ENCODE measurements around the gene DENND1A.

Gene DENND1A

GRCh38 chr9:123419091-123419490 is 510.8 kb downstream of the DENND1A start:
- DNase-seq, result no peak

DNA sequence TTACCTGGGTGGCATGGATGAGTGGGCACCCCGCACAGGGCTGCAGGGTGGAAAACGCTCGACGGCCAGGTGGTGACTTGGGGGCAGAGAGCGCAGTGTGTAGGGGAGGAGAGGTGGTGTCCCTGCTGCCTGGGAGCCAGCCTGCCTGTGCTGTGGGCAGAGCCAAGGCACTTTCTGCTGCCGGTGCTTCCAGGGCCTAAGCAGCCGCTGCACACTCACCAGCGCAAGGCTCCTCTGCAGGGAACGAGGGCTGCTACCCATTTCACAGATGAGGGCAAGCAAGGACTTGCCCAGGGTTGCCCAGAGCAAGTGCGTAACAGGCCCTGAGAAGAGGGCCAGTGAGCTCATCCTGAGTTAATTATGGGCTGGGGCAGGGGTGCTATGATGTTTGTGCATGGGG is 511.4 kb downstream of the DENND1A start:
- DNase-seq, result no peak

DNA sequence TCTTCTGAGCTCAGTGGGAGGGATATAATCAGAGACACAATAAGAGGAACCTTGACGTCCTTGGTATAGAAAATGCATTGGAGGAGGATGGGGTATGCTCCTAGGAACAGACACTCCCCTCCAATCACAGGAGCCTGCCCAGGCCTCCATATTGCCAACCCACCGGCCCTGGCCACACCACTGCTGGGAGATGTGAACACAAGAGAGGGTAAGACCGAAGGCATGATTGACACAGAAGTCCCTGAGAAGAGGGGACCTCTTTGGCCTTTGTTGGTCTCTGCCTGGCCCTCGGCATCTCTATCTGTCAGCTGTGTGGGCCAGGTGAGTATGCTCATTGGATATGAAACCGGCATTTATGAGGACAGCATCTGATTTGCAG is 511.9 kb downstream of the DENND1A start:
- DNase-seq, result no peak

DNA sequence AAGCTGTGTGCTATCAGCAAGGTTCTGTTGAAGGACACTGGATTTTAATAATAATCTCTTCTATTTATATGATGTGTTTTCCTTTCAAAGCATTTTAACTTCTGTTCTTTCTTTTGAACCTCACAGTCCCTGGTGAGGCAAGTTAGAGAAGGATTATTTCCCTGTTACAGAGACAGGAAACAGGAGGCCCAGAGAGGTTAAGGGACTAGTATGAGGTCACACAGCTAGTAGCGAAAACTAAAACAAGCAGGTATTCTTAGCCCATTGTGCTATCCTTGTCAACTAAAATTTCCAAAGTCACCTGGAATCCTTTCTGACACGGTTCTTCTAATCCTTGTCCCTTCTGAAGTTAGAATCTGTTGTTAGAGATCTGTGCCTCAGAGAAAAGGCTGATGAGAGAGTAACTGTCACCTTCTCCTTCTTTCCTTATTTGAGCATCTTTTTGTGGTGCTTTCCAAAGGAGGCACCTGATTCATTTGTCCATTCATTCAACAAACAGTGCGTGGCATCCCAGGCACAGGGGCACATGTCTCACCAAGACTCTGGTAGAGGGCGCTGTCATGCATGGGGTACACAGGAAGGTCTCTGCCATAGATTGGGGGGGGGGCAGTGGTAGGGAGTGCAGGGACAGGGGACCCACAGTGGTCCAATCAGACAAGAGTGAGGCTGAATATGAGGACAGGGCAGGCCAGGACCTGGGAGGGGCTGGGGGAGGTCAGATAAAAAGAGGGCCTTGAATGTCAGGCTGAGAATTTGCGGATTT is 512.5 kb downstream of the DENND1A start:
- DNase-seq, result no peak

DNA sequence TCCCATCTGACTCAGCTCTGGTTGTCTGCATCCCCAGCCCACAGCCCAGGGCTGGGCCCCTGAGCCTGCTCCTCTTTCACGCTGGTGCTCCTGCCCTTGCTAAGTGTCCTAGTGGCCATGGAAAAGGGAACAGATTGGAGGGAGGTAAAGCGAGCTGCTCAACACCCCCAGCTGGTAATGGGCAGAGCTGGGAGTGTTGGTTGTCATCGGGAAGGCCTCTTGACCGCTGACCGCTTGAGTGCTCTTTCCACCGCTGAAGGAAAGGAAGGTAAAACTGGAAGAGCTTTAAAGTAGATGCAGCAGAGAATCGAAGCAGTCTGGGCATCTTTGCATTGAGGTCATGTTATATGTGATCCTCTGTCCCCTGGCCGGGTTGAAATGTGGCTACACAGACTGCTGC is 513.8 kb downstream of the DENND1A start:
- no peak for DNase-seq

DNA sequence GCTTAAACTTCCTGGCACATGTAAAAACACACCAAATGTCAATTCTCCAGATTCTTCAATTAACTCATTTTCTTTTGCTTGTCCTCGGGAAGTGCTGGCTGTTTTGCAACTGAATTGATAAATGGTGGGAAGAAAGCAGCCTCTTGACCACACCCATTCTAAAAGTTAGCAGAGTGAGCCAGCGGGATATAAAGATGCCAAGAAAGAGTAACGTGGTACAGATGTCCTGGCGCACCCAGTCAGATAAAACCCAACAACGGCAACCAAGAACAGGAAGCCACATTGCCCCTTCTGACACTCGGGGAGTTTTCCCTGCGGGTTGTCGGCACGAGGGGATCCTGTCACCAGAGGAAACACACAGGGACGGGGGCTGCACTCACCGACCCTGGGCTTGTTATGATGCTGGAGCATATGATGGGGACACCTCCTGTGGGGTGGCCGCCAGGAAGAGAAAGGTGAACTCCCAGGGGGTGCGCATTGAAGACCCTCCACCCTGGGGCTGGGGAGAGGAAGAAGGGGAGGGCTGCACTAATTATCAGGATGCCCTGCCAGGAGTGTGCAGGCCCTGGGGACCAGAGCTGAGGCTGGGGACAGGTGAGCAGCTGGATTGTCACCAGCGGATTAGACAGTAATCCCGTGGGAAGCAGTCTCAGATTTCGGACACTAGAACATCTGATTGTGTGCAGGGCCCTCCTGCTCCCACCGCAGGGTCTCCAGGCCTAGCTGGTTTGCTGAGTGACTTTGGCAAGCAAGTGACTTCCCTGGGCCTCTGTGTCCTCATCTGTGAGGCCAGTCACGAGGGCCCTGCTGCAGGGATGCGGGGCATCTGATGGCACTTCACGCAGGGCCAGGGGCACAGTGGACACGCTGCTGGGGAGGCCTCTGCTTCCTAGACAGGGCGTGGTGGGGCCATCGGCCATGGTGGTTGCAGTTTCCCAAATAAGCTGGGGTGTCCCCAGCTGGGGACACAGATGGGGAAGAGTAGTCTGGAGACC is 514.7 kb downstream of the DENND1A start:
- no peak for DNase-seq

GRCh38 chr9:123414204-123414603 is 515.7 kb downstream of the DENND1A start:
- no peak for DNase-seq

DNA sequence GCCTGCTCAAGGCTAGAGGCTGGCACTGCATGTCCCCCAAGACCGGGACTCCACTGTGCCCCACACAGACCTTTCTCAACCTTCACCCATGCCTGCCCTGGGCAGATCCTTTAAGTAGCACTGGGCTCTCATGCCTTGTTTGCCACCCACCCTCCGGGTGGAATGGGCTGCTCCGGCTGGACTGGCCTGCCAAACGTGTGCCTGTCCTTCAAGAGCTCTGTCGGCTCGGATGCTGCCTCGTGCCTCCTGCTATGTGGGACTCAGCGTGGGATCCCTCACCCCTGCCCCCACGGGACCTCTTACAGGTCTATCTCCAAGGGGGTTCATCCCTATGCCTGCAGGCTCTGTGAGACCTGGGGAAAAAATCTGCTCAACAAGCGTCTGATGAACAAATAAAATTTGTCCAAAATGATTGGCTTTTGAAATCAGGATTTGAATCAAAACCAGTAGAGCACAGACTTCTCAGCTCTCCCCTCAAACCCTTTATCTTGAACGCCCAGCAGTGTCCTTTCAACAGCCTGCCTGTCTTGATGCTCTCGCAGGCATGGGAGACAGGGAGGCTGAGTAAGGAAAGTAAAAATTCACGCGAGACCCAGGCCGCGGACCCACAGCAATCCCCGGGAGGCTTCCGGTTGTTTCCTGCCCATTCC is 517.6 kb downstream of the DENND1A start:
- no peak for DNase-seq

DNA sequence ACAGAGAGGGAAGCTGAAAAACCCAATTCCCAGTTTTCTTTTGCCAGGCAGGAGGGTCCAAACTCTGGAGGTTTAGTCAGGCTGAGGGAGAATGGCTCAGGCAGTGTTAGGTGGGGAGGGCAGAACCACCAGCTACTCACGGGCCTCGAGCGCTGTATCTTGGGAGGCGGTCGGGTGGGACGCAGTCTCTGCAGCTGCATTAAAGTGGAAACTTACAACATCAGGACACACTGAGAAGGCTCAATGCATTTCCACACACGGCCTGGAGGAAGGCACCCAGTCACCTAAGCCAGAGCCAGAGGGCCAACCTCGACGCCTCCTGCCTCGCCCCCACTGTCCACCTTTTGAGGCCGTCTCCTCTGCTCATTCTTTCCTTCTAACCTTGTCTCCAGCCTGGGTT is 518.3 kb downstream of the DENND1A start:
- DNase-seq, result no peak

DNA sequence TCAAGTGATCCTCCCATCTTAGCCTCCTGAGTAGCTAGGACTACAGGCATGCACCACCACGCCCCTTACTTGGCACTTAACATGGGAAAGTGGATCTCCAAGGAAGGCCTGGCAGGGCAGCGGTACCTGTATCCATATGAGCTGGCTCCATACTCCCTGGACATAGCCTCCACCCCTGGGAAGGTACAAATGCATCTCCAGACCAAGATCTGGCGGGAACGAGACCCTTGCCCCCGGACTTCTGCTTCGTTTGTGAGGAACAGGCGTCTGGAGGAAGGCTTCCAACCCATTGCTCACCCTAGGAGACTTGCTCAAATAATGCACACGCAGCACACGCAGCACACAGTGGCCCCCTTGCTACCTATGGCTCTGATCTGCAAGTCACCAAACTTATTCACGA is 518.7 kb downstream of the DENND1A start:
- no peak for DNase-seq

GRCh38 chr9:123410281-123410910 is 519.5 kb downstream of the DENND1A start:
- DNase-seq, result no peak

DNA sequence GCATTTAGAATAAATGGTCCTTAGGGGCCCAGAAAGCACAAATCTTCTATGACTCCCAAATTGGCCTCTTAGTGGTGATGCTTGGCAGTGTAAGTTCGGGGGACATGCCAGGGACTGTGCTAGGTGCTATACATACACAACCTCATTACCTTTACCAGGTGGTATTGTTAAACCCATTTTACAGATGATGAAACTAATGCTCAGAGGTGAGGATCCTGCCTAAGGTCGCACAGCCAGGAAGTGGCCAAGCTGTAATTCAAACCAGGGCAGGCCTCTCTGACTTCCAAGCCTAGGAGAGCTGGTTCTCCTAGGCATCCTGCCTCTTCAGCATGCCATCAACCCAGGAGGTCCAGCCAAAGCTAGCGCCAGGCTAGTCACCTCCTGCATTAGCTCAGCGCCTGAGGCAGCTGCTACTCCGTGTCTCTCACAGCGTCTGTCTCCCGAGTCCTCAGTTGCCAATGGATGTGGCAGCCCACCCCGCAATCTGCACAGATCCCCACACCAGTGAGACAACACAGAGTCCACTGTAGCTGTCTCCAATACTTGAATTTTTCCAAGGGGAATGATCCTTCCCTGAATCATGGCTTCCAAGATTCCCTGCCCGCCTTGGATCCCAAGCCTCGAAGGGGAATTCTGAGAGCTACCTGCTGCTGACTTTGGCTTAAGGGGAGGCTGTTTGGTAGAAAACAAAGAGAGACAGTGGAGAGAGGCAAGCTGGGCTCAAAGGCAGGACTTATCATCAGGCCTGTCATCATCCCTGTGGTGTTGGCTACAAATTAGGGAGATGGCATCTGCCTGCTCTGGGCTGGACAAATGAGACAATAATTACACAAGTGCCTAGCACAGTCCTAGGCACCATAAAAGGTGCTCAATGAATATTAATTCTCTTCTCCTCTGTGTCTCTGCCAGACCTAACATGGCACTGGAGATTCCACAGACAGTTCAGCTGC is 521.3 kb downstream of the DENND1A start:
- DNase-seq, result peak; percentile 25

- DNase-seq, result peak; percentile 82
Observed at GRCh38 chr9:123407217-123407851, 522.6 kb downstream of the DENND1A start.

- peak; percentile 85 for DNase-seq
Observed at GRCh38 chr9:123406691-123407216, 523.2 kb downstream of the DENND1A start.

GRCh38 chr9:123406016-123406415 is 523.9 kb downstream of the DENND1A start:
- DNase-seq, result no peak

GRCh38 chr9:123402981-123403509 is 526.9 kb downstream of the DENND1A start:
- DNase-seq, result no peak

DNA sequence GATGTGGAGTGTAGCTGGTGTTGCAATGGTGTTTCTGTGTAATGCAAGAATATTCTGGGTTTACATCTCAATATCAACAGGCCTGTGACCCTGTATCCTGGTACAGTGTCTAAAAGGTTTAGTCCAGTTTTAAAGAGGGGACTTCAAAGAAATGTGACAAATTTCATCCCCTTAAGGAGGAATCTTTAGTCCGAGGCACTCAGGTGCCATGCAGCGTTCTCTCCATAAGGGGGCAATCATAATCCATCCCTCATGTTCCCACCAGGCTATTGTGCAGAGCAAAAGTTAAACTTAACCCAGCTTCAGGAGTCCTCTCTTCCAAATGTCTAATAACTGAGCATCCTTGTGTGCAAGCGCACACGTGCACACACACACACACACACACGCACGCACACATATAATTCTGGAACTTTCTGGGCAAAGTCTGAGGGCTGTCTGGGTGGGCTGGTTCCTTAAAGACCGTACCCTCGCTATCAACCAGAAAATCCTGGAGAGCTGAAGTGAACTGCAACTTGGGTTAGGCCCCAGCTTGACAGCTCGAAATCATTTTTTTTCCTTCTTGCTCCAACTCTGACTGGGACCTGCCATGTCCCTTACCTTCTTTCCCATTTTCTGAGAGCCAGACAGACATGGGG is 527.9 kb downstream of the DENND1A start:
- peak; percentile 47 for DNase-seq

GRCh38 chr9:123400926-123401503 is 528.9 kb downstream of the DENND1A start:
- DNase-seq, result no peak

DNA sequence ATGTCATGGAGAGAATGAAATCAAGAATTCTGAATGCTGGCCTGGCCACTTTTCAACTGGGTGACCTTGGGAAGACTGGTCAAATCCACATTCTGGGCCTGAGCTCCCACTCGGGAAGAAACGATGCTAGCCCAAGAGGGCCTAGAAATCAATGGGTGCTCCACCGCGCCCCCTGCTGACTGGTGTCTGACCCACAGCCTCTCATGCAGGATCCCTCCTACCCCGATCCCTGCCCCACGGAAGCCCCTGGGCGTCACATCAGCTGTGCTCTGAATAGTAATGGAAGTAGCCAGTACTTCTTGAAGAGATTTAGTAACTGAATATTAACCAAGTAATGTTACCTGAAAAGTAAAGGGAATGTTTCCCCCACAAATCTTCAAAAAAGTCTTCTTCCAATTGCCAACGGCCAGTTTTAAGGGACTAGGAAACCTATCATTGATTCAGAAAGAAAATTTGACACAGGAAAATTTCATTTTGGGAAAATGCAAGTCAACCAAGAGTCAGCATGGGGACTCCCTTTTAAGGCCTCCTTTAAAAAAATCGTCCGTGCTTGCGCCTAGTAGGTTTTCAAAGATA is 530.0 kb downstream of the DENND1A start:
- no peak for DNase-seq
